Loucy (cell line): Measurements from ENCODE around the gene PSMA8.

Source experiments
- EZH2phosphoT487 ChIP-seq: fragments of 200-600 bp; IDR thresholded peaks from 2 replicates; pipeline ENCODE4 v1.6.1; 2018; ENCODE audit warnings: antibody characterized with exemption, mild to moderate bottlenecking, moderate library complexity, borderline replicate concordance
- TF ChIP-seq, protein P1 (sequence below): fragments of 200-600 bp; sonication (generic); conservative IDR thresholded peaks from 2 replicates; pipeline ENCODE4 v1.5.1; 2014; ENCODE audit warnings: mild to moderate bottlenecking, antibody characterized with exemption, low read length

DNA sequence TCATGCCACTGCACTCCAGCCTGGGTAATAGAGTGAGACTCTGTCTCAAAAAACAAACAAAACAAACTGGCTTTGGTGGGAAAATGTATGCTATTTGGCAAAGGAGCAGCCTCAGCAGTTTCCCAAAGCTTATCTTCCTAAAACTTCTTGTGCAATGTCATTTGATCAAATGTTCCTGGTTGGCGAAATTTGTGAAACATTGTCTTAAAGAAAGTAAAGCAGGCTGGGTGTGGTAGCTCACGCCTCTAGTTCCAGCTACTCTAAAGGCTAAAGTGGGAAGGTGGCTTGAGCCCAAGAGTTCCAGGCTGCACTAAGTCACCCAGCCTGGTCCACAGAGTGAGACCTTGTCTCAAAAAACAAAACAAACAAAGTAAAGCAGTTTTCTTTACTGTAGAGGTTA lies 75.3 kb downstream of the PSMA8 start:
- TF ChIP-seq, protein P1, sequence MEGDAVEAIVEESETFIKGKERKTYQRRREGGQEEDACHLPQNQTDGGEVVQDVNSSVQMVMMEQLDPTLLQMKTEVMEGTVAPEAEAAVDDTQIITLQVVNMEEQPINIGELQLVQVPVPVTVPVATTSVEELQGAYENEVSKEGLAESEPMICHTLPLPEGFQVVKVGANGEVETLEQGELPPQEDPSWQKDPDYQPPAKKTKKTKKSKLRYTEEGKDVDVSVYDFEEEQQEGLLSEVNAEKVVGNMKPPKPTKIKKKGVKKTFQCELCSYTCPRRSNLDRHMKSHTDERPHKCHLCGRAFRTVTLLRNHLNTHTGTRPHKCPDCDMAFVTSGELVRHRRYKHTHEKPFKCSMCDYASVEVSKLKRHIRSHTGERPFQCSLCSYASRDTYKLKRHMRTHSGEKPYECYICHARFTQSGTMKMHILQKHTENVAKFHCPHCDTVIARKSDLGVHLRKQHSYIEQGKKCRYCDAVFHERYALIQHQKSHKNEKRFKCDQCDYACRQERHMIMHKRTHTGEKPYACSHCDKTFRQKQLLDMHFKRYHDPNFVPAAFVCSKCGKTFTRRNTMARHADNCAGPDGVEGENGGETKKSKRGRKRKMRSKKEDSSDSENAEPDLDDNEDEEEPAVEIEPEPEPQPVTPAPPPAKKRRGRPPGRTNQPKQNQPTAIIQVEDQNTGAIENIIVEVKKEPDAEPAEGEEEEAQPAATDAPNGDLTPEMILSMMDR = no peak
- TF ChIP-seq EZH2phosphoT487 = no peak
